ENCODE measurements around the gene NOXA1. TPM values are rescaled to one million over a fixed set of nuclear protein-coding genes. Genes with fewer than 3 reads are reported as not detected.

NOXA1 gene
- total and polyA plus RNA-seq, 2 of the 8 experiments (the other 6 are each of a cell fraction or from before 2014, with no cell fraction given): 0.34 to 0.91 TPM

DNA sequence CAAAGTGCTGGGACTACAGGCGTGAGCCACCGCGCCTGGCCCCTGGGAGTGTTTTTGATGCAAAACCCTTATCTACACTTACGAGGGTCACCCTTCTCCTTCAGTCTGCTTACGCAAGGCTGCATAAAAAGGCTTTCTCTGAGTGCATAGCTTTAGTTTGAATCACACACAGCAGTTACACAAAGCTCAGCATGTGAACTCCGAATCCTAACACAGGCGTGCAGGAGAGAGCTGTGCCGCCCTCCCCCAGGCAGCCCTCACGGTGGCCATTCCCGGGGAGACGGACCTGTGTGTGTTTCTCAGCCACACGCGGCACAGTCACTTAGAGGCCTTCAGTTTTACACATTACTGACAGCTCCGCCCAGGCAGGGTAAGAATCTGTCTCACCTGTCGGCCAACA, 27.0 kb upstream of the NOXA1 start:
- Histone ChIP-seq H3K9ac (replicated peaks in 1 of 4; ENCODE audit: extremely low read depth in 1 of 4, low read depth in 3 of 4, low read length in 3 of 4) (no peak overlapping the region), H3K36me3 (ENCODE audit: control insufficient read depth in 2 of 4, insufficient read depth in 4 of 4, low read length in 3 of 4) (no peaks in the 10 kb centered on the region), H3K23me2 (ENCODE audit: low read depth, low read length) (no peaks in the 10 kb centered on the region), H2AK5ac (ENCODE audit: low read depth, low read length) (no peak overlapping the region), H3K56ac (replicated peaks; ENCODE audit: insufficient read length, low read depth, low read length) (no peak overlapping the region), H4K8ac (ENCODE audit: extremely low read depth, insufficient read depth, low read length) (no peak overlapping the region), H2BK15ac (ENCODE audit: low read length) (no peak overlapping the region), H3K4me3 (ENCODE audit: extremely low read depth in 1 of 4, insufficient read depth in 2 of 4, low read depth in 3 of 4, low read length in 4 of 4) (no peak overlapping the region), H3K23ac (ENCODE audit: insufficient read length) (no peak overlapping the region), H2BK5ac (ENCODE audit: low read depth, low read length) (no peak overlapping the region), H3K4ac (replicated peaks; ENCODE audit: insufficient read length, low read depth, low read length) (no peak overlapping the region), H3K18ac (ENCODE audit: extremely low read depth, low read length) (no peak overlapping the region), H3K14ac (ENCODE audit: insufficient read length) (no peak overlapping the region), H4K5ac (ENCODE audit: insufficient read length, low read depth, low read length) (no peak overlapping the region), H2BK120ac (replicated peaks; ENCODE audit: low read depth, low read length) (no peak overlapping the region), H3K79me1 (ENCODE audit: low read depth, low read length) (no peaks in the 10 kb centered on the region), H3K4me2 (ENCODE audit: insufficient read depth in 1 of 2, low read depth in 2 of 2, low read length in 2 of 2) (no peak overlapping the region), H3K4me1 (replicated peaks in 1 of 4; ENCODE audit: control insufficient read depth in 3 of 4, insufficient read depth in 4 of 4, low read length in 3 of 4) (no peaks in the 10 kb centered on the region; a peak in 1 of 7 replicates), H3K27ac (ENCODE audit: low read depth, low read length) (no peak overlapping the region), H2BK12ac (ENCODE audit: low read depth, low read length) (no peak overlapping the region), H4K91ac (replicated peaks; ENCODE audit: insufficient read length, low read length) (no peak overlapping the region), H3K9me3 (ENCODE audit: insufficient read depth in 2 of 2, low read depth in 1 of 2, low read length in 1 of 2) (no peaks in the 10 kb centered on the region; a peak in 1 of 4 replicates), H4K20me1 (replicated peaks in 1 of 2; ENCODE audit: control insufficient read depth in 1 of 2, insufficient read depth in 2 of 2, low read length in 2 of 2) (peaks cover 0 to 6% of the 10 kb centered on the region in 2 experiments), H2BK20ac (ENCODE audit: low read length) (no peak overlapping the region), H3K79me2 (ENCODE audit: control insufficient read depth in 1 of 2, insufficient read depth in 2 of 2, low read length in 2 of 2) (no peaks in the 10 kb centered on the region), H2AFZ (ENCODE audit: low read length) (no peak overlapping the region), H3K27me3 (replicated peaks in 1 of 4; ENCODE audit: control insufficient read depth in 3 of 4, extremely low read depth in 1 of 4, insufficient read depth in 3 of 4, low read length in 3 of 4) (no peaks in the 10 kb centered on the region)
- CTCF ChIA-PET (ENCODE audit: partially characterized antibody): interaction anchor here (0.7 to 1.0 kb wide), 3 partner anchors 19 to 109 kb away, joined by 3 to 4 read pairs (median 3); no protein-coding TSS in a partner anchor
- POLR2A ChIA-PET (ENCODE audit: partially characterized antibody): interaction anchor here (1.0 kb wide), 1 partner anchor 42 kb away, joined by 3 read pairs; no protein-coding TSS in a partner anchor
- no peak for FAIRE-seq
- 85% methylated on average over 14 of the region's 15 CpGs; no CpG with 5 or more reads in 1 of the 2 experiments for WGBS, 2 experiments (ENCODE audit: extremely low coverage in 1 of 2, insufficient coverage in 1 of 2, insufficient read length in 1 of 2, insufficient replicate concordance in 2 of 2, low coverage in 1 of 2, low lambda C conversion rate in 2 of 2, missing lambda C conversion rate in 1 of 2)
- no peak for DNase-seq (ENCODE audit: low read depth in 1 of 2, low spot score in 2 of 2)
- no peak for TF ChIP-seq TBP (IDR thresholded peaks at IDR 0.05; ENCODE audit: low read depth, low read length)
- TF ChIP-seq TEAD4 (IDR thresholded peaks at IDR 0.05; ENCODE audit: low read depth, low read length): no peak
- TF ChIP-seq SP2 (IDR thresholded peaks at IDR 0.05; ENCODE audit: low read length): no peak
- TF ChIP-seq EP300 (IDR thresholded peaks at IDR 0.05; ENCODE audit: borderline replicate concordance in 1 of 2, low read depth in 2 of 2, low read length in 2 of 2): no peak
- TF ChIP-seq CTCF (IDR thresholded peaks at IDR 0.05; ENCODE audit: control extremely low read depth in 1 of 3, insufficient read depth in 1 of 3, low read depth in 1 of 3, low read length in 3 of 3): no peak
- no peak for TF ChIP-seq USF2 (IDR thresholded peaks at IDR 0.05; ENCODE audit: low read length)
